Neural progenitor cell (in vitro differentiated cells): ENCODE data around the gene RNF10.

ENCODE experiments used
- EZH2 ChIP-seq: fragments of 200-600 bp; sonication (generic); IDR thresholded peaks from 2 replicates; pipeline ENCODE4 v1.6.1; 2017; ENCODE audit warnings: antibody characterized with exemption, mild to moderate bottlenecking, moderate library complexity
- TF ChIP-seq, protein P1 (sequence below): fragments of 200-600 bp; sonication (generic); IDR thresholded peaks from 2 replicates; pipeline ENCODE4 v1.5.1; 2017; ENCODE audit warnings: antibody characterized with exemption, mild to moderate bottlenecking

DNA sequence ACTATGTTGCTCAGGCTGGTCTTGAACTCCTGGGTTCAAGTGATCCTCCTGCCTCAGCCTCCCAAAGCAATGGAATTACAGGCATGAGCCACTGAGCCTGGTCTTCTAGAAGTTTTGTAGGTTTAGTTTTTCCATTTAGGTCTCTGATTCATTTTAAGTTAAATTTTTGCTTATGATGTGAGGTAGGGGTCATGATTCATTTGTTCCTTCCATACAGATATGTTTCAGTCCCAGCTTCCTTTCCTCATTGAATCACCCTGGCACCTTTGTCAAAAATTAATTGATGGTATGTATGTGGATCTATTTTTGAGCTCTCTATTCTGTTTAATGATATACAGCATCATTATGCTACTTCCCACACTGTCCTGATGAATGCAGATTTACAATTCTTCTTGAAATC, 80.7 kb downstream of the RNF10 start:
- no peak for TF ChIP-seq EZH2
- TF ChIP-seq, protein P1, sequence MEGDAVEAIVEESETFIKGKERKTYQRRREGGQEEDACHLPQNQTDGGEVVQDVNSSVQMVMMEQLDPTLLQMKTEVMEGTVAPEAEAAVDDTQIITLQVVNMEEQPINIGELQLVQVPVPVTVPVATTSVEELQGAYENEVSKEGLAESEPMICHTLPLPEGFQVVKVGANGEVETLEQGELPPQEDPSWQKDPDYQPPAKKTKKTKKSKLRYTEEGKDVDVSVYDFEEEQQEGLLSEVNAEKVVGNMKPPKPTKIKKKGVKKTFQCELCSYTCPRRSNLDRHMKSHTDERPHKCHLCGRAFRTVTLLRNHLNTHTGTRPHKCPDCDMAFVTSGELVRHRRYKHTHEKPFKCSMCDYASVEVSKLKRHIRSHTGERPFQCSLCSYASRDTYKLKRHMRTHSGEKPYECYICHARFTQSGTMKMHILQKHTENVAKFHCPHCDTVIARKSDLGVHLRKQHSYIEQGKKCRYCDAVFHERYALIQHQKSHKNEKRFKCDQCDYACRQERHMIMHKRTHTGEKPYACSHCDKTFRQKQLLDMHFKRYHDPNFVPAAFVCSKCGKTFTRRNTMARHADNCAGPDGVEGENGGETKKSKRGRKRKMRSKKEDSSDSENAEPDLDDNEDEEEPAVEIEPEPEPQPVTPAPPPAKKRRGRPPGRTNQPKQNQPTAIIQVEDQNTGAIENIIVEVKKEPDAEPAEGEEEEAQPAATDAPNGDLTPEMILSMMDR, result no peak
